GM12878 (cell line): Measurements from ENCODE around the gene C14orf119. TPM values are rescaled to one million over a fixed set of nuclear protein-coding genes. Genes with fewer than 3 reads are reported as not detected.

Experiments used
- ATAC-seq: fragments of 200-7000 bp; cut with Tn5 transposase; 3 replicates; pipeline ENCODE4 v1.9.1; 2020; ENCODE audit warnings: mild to moderate bottlenecking, moderate library complexity
- BruUV-seq: library from RNA; stranded (reverse); fragments of 400-500 nt; replicated peaks from 2 replicates; lab custom pipeline; 2021; lab: Mats Ljungman, UMichigan
- CTCF ChIA-PET: fragments of 300-600 bp; sonication (Branson Sonifier 250); formaldehyde crosslinking; extraction: SDS; loops from one replicate; lab custom pipeline; 2021; ENCODE audit warnings: inconsistent platforms; lab: Yijun Ruan, JAX
- POLR2A ChIA-PET: fragments of 350-600 bp; formaldehyde crosslinking; extraction: SDS; loops from one replicate; lab custom pipeline; 2021; ENCODE audit warnings: inconsistent platforms; lab: Charles Lee
- RAD21 ChIA-PET: fragments of 300-600 bp; sonication (Branson Sonifier 250); formaldehyde crosslinking; loops from one replicate; lab custom pipeline; 2023; ENCODE audit warnings: antibody characterized with exemption; ENCODE audit not compliant: unreplicated experiment; lab: Charles Lee
- SMC1A ChIA-PET: fragments of 300-600 bp; sonication (Branson Sonifier 250); formaldehyde crosslinking; loops from one replicate; lab custom pipeline; 2023; ENCODE audit not compliant: unreplicated experiment, uncharacterized antibody; lab: Charles Lee
- DNase-seq: peaks from one replicate; pipeline ENCODE4 v3.0.0-alpha.2; 2011; ENCODE audit warnings: low read depth, low spot score
- FAIRE-seq: peaks from 3 replicates; lab custom pipeline; 2011; peaks lifted over from hg19 to GRCh38; lab: Jason Lieb, UNC
- H2AFZ ChIP-seq: 2 replicates; pipeline ENCODE4 v1.6.0; 2011; ENCODE audit warnings: low read depth, low read length, control low read depth; ENCODE audit not compliant: control insufficient read depth
- H3K27ac ChIP-seq: 2 replicates; pipeline ENCODE4 v1.5.1; 2011; ENCODE audit warnings: control low read depth; ENCODE audit not compliant: control insufficient read depth, insufficient read depth
- H3K27me3 ChIP-seq, 2 experiments: replicated peaks in 1 of 2; 2 replicates each; pipeline versions ENCODE4 v1.6.0 to v1.6.1; 2011; ENCODE audit warnings: low read length in 1 of 2; ENCODE audit not compliant: control insufficient read depth in 2 of 2, insufficient read depth in 2 of 2
- H3K36me3 ChIP-seq, 2 experiments: 2 replicates each; pipeline ENCODE4 v1.5.1; 2011; ENCODE audit warnings: low read length in 1 of 2; ENCODE audit not compliant: control insufficient read depth in 2 of 2, insufficient read depth in 2 of 2
- H3K4me1 ChIP-seq: 2 replicates; pipeline ENCODE4 v1.6.1; 2011; ENCODE audit warnings: mild to moderate bottlenecking, low read length, moderate library complexity, mixed read lengths; ENCODE audit not compliant: control insufficient read depth, insufficient read depth
- H3K4me2 ChIP-seq: 2 replicates; pipeline ENCODE4 v1.6.0; 2011; ENCODE audit warnings: control low read depth; ENCODE audit not compliant: control insufficient read depth, insufficient read depth
- H3K4me3 ChIP-seq: fragments of 200-600 bp; sonication (generic); 2 replicates; pipeline ENCODE4 v1.5.1; 2016
- H3K79me2 ChIP-seq: 2 replicates; pipeline ENCODE4 v1.6.0; 2011; ENCODE audit warnings: low read length; ENCODE audit not compliant: control insufficient read depth, insufficient read depth
- H3K9ac ChIP-seq: 2 replicates; pipeline ENCODE4 v1.8.0; 2011; ENCODE audit warnings: low read length, control low read depth, mixed read lengths; ENCODE audit not compliant: control insufficient read depth, insufficient read depth
- H3K9me3 ChIP-seq: replicated peaks from 3 replicates; pipeline ENCODE4 v1.5.1; 2011; ENCODE audit warnings: mild to moderate bottlenecking, low read length; ENCODE audit not compliant: control insufficient read depth, insufficient read depth
- H4K20me1 ChIP-seq: 2 replicates; pipeline ENCODE4 v1.6.0; 2011; ENCODE audit not compliant: control insufficient read depth, insufficient read depth
- ASH2L ChIP-seq: fragments of 300-600, 200-600 bp; sonication (generic); IDR thresholded peaks from 2 replicates; pipeline ENCODE4 v1.6.1; 2017; ENCODE audit warnings: low read depth, mild to moderate bottlenecking, borderline replicate concordance
- ESRRA ChIP-seq: IDR thresholded peaks from 2 replicates; pipeline ENCODE4 v1.6.1; 2012; ENCODE audit warnings: mild to moderate bottlenecking, low read length, improper control_type of control experiment
- FOS ChIP-seq: IDR thresholded peaks from 3 replicates; pipeline ENCODE4 v1.6.1; 2011; ENCODE audit warnings: borderline replicate concordance; ENCODE audit not compliant: insufficient read length; ENCODE audit errors: extremely low read depth
- POU2F2 ChIP-seq: IDR thresholded peaks from 3 replicates; pipeline ENCODE4 v1.6.1; 2011; ENCODE audit warnings: low read depth, mild to moderate bottlenecking, low read length, borderline replicate concordance
- RBBP5 ChIP-seq: fragments of 200-600 bp; sonication (generic); conservative IDR thresholded peaks from 2 replicates; pipeline ENCODE4 v1.6.1; 2016
- SRF ChIP-seq, 2 experiments: IDR thresholded peaks; 2 replicates each; pipeline ENCODE4 v1.6.1; 2011; ENCODE audit warnings: low read depth in 2 of 2, low read length in 2 of 2, mild to moderate bottlenecking in 1 of 2, moderate library complexity in 1 of 2
- SUPT20H ChIP-seq: IDR thresholded peaks from 2 replicates; pipeline ENCODE4 v1.6.1; 2011; ENCODE audit warnings: low read depth, mild to moderate bottlenecking, low read length, moderate library complexity, borderline replicate concordance; ENCODE audit not compliant: control insufficient read depth
- TCF3 ChIP-seq: IDR thresholded peaks from 2 replicates; pipeline ENCODE4 v1.6.1; 2012; ENCODE audit warnings: low read depth, mild to moderate bottlenecking, low read length, borderline replicate concordance; ENCODE audit not compliant: insufficient read depth
- WRNIP1 ChIP-seq: IDR thresholded peaks from 2 replicates; pipeline ENCODE4 v1.6.1; 2011; ENCODE audit warnings: low read depth, low read length, improper control_type of control experiment, borderline replicate concordance
- ZNF622 ChIP-seq: fragments of 450-650 bp; IDR thresholded peaks from 2 replicates; pipeline ENCODE4 v1.6.1; 2017; ENCODE audit warnings: mild to moderate bottlenecking, inconsistent platforms
- WGBS: methylation state at CpG from one replicate; pipeline ENCODE4 v1.1.6; 2016; ENCODE audit warnings: low lambda C conversion rate; ENCODE audit not compliant: insufficient replicate concordance, insufficient coverage; ENCODE audit errors: missing lambda C conversion rate; 5-methylcytosine and 5-hydroxymethylcytosine counted together
- in situ Hi-C: fragments of 300-500 bp; cut with MboI; formaldehyde crosslinking; loops from 9 replicates; pipeline ENCODE4 v1.14.3; 2018; ENCODE audit warnings: mixed read lengths
- intact Hi-C: fragments of 100-400 bp; cut with micrococcal nuclease; formaldehyde crosslinking; loops from one replicate; pipeline ENCODE4 v1.14.2; 2022; ENCODE audit not compliant: unreplicated experiment
- polyA plus RNA-seq, 11 experiments: library from polyadenylated mRNA; depleted of rRNA in 4 of 11; unstranded in 6 of 11; stranded (reverse) in 5 of 11; fragments of >200 nt; fragmentation: Nextera tagmentation in 4 of 11; fragmentation: Illumina TruSeq in 1 of 11; extraction: Ambion mirVana in 4 of 11; extraction: Trizol in 1 of 11; gene quantifications; 1 replicate in 1 of 11; 2 replicates in 10 of 11; pipeline versions ENCODE4 v1.2.1 to v1.2.3, GENCODE V29; 2011 to 2016; ENCODE audit warnings: inconsistent platforms in 2 of 11, missing spikeins in 2 of 11, low read depth in 1 of 11
- total RNA-seq, 4 experiments: library from RNA; depleted of rRNA in 3 of 4; stranded (reverse); fragments of >200 nt in 3 of 4; fragmentation: Illumina TruSeq in 1 of 4; extraction: Trizol in 1 of 4; gene quantifications; 2 replicates each; pipeline versions ENCODE4 v1.2.1 to v1.2.3, GENCODE V29; 2013 to 2021
- TF ChIP-seq, protein P1 (sequence below): fragments of 450-650 bp; IDR thresholded peaks from 2 replicates; pipeline ENCODE4 v1.6.1; 2016; ENCODE audit warnings: mild to moderate bottlenecking
- TF ChIP-seq, protein P2 (sequence below): fragments of 450-650 bp; IDR thresholded peaks from 2 replicates; pipeline ENCODE4 v1.6.1; 2017; ENCODE audit warnings: mild to moderate bottlenecking
- TF ChIP-seq, protein P3 (sequence below): fragments of 450-650 bp; IDR thresholded peaks from 2 replicates; pipeline ENCODE4 v1.6.1; 2014; ENCODE audit warnings: mild to moderate bottlenecking

C14orf119 gene
- total and polyA plus RNA-seq, 10 of the 15 experiments (the other 5 are each of a cell fraction or from before 2014, with no cell fraction given), result 32.3 to 228 (median 57.6) TPM

DNA sequence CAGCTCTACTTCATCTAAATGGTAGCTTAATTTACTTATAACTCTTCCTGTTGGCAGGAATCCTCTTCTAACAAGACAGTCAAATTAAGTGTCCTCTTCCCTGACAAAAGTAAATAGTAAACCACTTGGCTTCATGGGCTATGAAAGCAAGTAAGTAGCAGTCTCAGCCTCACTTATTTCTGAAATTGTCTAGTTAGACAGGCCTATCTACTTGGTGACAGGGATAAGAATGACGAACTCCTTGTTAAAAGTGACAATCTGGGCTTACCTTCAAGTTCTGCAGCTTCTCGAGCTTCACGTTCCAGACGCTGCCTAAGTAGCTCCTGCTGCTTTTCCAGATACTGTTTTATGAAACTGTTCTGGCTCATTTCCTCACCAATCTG, 5.1 kb upstream of the C14orf119 start (continued):
- TF ChIP-seq TCF3, result no peak

DNA sequence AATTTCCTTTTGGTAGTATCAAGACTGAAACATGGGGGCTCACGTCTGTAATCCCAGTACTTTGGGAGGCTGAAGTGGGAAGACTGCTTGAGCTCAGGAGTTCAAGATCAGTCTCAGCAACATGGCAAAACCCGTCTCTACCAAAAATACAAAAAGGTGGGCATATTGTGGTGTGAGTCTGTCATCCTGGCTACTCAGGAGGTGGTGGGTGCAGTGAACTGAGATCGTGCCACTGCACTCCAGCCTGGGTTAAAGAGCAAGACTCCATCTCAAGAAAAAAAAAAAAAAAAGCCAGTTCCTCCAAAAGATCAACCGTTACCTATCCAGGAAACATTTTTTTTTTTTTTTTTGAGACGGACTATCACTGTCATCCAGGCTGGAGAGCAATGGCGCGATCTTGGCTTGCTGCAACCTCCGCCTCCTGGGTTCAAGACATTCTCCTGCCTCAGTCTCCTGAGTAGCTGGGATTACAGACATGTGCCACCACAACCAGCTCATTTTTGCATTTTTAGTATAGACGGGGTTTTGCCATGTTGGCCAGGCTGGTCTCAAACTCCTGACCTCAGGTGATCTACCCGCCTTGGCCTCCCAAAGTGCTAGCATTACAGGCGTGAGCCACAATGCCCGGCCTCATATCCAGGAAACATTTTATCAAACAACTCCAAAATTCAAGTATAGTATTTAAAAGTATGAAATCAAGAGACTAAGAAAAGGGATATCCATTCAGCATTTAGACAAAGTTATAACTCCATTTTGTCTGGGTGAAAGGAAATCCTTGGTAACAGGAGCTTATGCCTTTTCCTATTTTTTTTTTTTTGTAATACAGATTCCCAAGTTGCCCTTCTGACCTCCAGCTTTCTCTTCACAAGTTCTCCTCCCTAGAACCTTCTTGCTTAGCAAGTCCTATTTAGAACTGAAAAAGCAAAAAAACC, 3.7 kb upstream of the C14orf119 start:
- no peaks in the 10 kb centered on the region for H3K9me3 ChIP-seq
- no peak overlapping the region for H3K4me2 ChIP-seq
- no TSS peak for BruUV-seq
- RAD21 ChIA-PET, result interaction anchor here (1.6 kb wide), 1 partner anchor 23 kb away, joined by 6 read pairs; no protein-coding TSS in a partner anchor
- FAIRE-seq, result no peak
- TF ChIP-seq FOS, result no peak
- TF ChIP-seq, protein P1, sequence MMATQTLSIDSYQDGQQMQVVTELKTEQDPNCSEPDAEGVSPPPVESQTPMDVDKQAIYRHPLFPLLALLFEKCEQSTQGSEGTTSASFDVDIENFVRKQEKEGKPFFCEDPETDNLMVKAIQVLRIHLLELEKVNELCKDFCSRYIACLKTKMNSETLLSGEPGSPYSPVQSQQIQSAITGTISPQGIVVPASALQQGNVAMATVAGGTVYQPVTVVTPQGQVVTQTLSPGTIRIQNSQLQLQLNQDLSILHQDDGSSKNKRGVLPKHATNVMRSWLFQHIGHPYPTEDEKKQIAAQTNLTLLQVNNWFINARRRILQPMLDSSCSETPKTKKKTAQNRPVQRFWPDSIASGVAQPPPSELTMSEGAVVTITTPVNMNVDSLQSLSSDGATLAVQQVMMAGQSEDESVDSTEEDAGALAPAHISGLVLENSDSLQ, result no peak
- no peak for TF ChIP-seq ASH2L
- no peak for TF ChIP-seq ESRRA
- TF ChIP-seq POU2F2, result no peak
- TF ChIP-seq, protein P2, sequence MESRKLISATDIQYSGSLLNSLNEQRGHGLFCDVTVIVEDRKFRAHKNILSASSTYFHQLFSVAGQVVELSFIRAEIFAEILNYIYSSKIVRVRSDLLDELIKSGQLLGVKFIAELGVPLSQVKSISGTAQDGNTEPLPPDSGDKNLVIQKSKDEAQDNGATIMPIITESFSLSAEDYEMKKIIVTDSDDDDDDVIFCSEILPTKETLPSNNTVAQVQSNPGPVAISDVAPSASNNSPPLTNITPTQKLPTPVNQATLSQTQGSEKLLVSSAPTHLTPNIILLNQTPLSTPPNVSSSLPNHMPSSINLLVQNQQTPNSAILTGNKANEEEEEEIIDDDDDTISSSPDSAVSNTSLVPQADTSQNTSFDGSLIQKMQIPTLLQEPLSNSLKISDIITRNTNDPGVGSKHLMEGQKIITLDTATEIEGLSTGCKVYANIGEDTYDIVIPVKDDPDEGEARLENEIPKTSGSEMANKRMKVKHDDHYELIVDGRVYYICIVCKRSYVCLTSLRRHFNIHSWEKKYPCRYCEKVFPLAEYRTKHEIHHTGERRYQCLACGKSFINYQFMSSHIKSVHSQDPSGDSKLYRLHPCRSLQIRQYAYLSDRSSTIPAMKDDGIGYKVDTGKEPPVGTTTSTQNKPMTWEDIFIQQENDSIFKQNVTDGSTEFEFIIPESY, result no peak
- TF ChIP-seq ZNF622, result no peak
- TF ChIP-seq SUPT20H, result no peak
- TF ChIP-seq, protein P3, sequence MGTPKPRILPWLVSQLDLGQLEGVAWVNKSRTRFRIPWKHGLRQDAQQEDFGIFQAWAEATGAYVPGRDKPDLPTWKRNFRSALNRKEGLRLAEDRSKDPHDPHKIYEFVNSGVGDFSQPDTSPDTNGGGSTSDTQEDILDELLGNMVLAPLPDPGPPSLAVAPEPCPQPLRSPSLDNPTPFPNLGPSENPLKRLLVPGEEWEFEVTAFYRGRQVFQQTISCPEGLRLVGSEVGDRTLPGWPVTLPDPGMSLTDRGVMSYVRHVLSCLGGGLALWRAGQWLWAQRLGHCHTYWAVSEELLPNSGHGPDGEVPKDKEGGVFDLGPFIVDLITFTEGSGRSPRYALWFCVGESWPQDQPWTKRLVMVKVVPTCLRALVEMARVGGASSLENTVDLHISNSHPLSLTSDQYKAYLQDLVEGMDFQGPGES, result no peak
- no peak for TF ChIP-seq SRF (IDR thresholded peaks at IDR 0.05; ENCODE audit: low read depth in 2 of 2, low read length in 2 of 2)
- TF ChIP-seq WRNIP1, result no peak
- no peak for TF ChIP-seq RBBP5
- TF ChIP-seq, all 136 proteins: peak for 0
- CTCF ChIA-PET, result interaction anchor here (0.7 to 5.3 kb wide), 11 partner anchors 11 to 707 kb away, joined by 3 to 60 read pairs (median 6); partner anchors contain the start of gene NGDN
- no peak overlapping the region for H3K9ac ChIP-seq
- H4K20me1 ChIP-seq, result 0 out of 2 replicates have a peak, but pooled peaks cover 7% of the 10 kb centered on the region
- no peaks in the 10 kb centered on the region; the same call in 1 of the 2 replicates for H3K4me1 ChIP-seq
- ATAC-seq, result no peak
- peaks cover 44% of the 10 kb centered on the region for H3K79me2 ChIP-seq
- POLR2A ChIA-PET, result interaction anchor here (0.6 to 1.7 kb wide), 5 partner anchors 23 to 491 kb away, joined by 3 to 6 read pairs (median 4); partner anchors contain the start of gene HOMEZ
- DNase-seq, result no peak
- H2AFZ ChIP-seq, result no peak overlapping the region
- in situ Hi-C loops (no loop called here), intact Hi-C loops (no loop called here)
- no peaks in the 10 kb centered on the region for H3K27me3 ChIP-seq
- SMC1A ChIA-PET, result interaction anchor here (0.6 to 2.3 kb wide), 8 partner anchors 8 to 122 kb away, joined by 3 to 11 read pairs (median 5); no protein-coding TSS in a partner anchor
- 87% methylated on average over 11 of the region's 12 CpGs for WGBS
- H3K27ac ChIP-seq, result no peak overlapping the region; the same call in 1 of the 2 replicates
- peaks cover 3 to 28% of the 10 kb centered on the region in 2 experiments for H3K36me3 ChIP-seq
- H3K4me3 ChIP-seq, result no peak overlapping the region
